K562 (cell line): Measurements from ENCODE around the gene PRKCE. TPM values are rescaled to one million over a fixed set of nuclear protein-coding genes. Genes with fewer than 3 reads are reported as not detected.
A peak's percentile ranks its signal among the peaks of the same experiment; 100 is the strongest.

ENCODE experiments used
- ATAC-seq: fragments of 200-7000 bp; cut with Tn5 transposase; 3 replicates; pipeline ENCODE4 v1.9.1; 2020; ENCODE audit warnings: moderate library complexity
- BruUV-seq: library from RNA; stranded (reverse); fragments of 400-500 nt; replicated peaks from 2 replicates; lab custom pipeline; 2021; lab: Mats Ljungman, UMichigan
- CTCF ChIA-PET: fragments of 300-600 bp; formaldehyde crosslinking; extraction: SDS; loops from one replicate; lab custom pipeline; 2021; ENCODE audit warnings: low intra/inter-chr PET ratio; lab: Yijun Ruan, JAX
- POLR2A ChIA-PET: fragments of 300-600, 350-650 bp; sonication (Branson Sonifier 250); formaldehyde crosslinking; extraction: SDS; loops from one replicate; lab custom pipeline; 2021; ENCODE audit warnings: antibody characterized with exemption, inconsistent platforms; lab: Yijun Ruan, JAX
- DNase-seq, 4 experiments: peaks; one replicate each; pipeline versions ENCODE4 v3.0.0 to v3.0.0-alpha.2; 2011 to 2018; ENCODE audit warnings: low spot score in 3 of 4, mixed read lengths in 3 of 4; ENCODE audit errors: extremely low read depth in 1 of 4
- FAIRE-seq: peaks from 2 replicates; lab custom pipeline; 2011; peaks lifted over from hg19 to GRCh38; lab: Jason Lieb, UNC
- H2AFZ ChIP-seq: 2 replicates; pipeline ENCODE4 v1.6.0; 2011; ENCODE audit warnings: low read depth, low read length, control low read depth, inconsistent platforms
- H3K27ac ChIP-seq: fragments of 200-600 bp; 3 replicates; pipeline ENCODE4 v1.8.0; 2011; ENCODE audit warnings: low read depth, mild to moderate bottlenecking, control low read depth, inconsistent platforms, low read length, moderate library complexity, mixed read lengths; ENCODE audit errors: extremely low read depth
- H3K27me3 ChIP-seq, 2 experiments: fragments of 300-600 bp in 1 of 2; 2 replicates in 1 of 2; 3 replicates in 1 of 2; pipeline versions ENCODE4 v1.6.0 to v1.8.0; 2011; ENCODE audit warnings: inconsistent platforms in 2 of 2, low read length in 2 of 2, mild to moderate bottlenecking in 1 of 2, mixed read lengths in 1 of 2, moderate library complexity in 1 of 2; ENCODE audit not compliant: control insufficient read depth in 2 of 2, insufficient read depth in 2 of 2
- H3K36me3 ChIP-seq: fragments of 300-600 bp; 3 replicates; pipeline ENCODE4 v1.8.0; 2011; ENCODE audit warnings: mild to moderate bottlenecking, low read length, inconsistent platforms; ENCODE audit not compliant: control insufficient read depth, insufficient read depth
- H3K4me1 ChIP-seq, 2 experiments: fragments of 200-600 bp in 1 of 2; replicated peaks in 1 of 2; 2 replicates in 1 of 2; 3 replicates in 1 of 2; pipeline versions ENCODE4 v1.5.1 to v1.8.0; 2011; ENCODE audit warnings: inconsistent platforms in 2 of 2, low read length in 2 of 2, mild to moderate bottlenecking in 1 of 2, mixed read lengths in 1 of 2, moderate library complexity in 1 of 2; ENCODE audit not compliant: control insufficient read depth in 2 of 2, insufficient read depth in 2 of 2
- H3K4me2 ChIP-seq: 2 replicates; pipeline ENCODE4 v1.6.1; 2011; ENCODE audit warnings: low read length, control low read depth, inconsistent platforms, mixed read lengths; ENCODE audit not compliant: insufficient read depth
- H3K4me3 ChIP-seq: fragments of 200-600 bp; sonication (generic), shearing (Covaris generic); 2 replicates; pipeline ENCODE4 v1.5.1; 2016; ENCODE audit warnings: control low read depth, inconsistent platforms
- H3K79me2 ChIP-seq: fragments of 200-600 bp; 3 replicates; pipeline ENCODE4 v1.8.0; 2011; ENCODE audit warnings: low read length, inconsistent platforms; ENCODE audit not compliant: control insufficient read depth, insufficient read depth
- H3K9ac ChIP-seq, 2 experiments: 2 replicates each; pipeline versions ENCODE4 v1.6.0 to v1.6.1; 2011; ENCODE audit warnings: low read depth in 2 of 2, low read length in 2 of 2, control low read depth in 1 of 2, inconsistent platforms in 1 of 2, mild to moderate bottlenecking in 1 of 2, mixed read lengths in 1 of 2; ENCODE audit not compliant: insufficient read depth in 1 of 2
- H3K9me1 ChIP-seq: one replicate; pipeline ENCODE4 v1.6.0; 2011; ENCODE audit warnings: inconsistent platforms, mild to moderate bottlenecking, low read length, moderate library complexity; ENCODE audit not compliant: control insufficient read depth, insufficient read depth
- H3K9me3 ChIP-seq: replicated peaks from 2 replicates; pipeline ENCODE4 v1.5.1; 2011; ENCODE audit warnings: low read depth, low read length, inconsistent platforms; ENCODE audit not compliant: control insufficient read depth, insufficient read depth
- H4K20me1 ChIP-seq: replicated peaks from 2 replicates; pipeline ENCODE4 v1.6.1; 2011; ENCODE audit warnings: low read length, inconsistent platforms, mixed read lengths; ENCODE audit not compliant: control insufficient read depth, insufficient read depth
- JUNB ChIP-seq: fragments of 450-650 bp; formaldehyde crosslinking; conservative IDR thresholded peaks from 2 replicates; pipeline ENCODE4 v1.4.0; 2020; ENCODE audit warnings: mild to moderate bottlenecking
- SPI1 ChIP-seq: IDR thresholded peaks from 2 replicates; pipeline ENCODE4 v1.6.1; 2011; ENCODE audit warnings: low read depth, low read length, control low read depth, borderline replicate concordance
- ZZZ3 ChIP-seq: fragments of 450-650 bp; IDR thresholded peaks from 2 replicates; pipeline ENCODE4 v1.6.1; 2016; ENCODE audit warnings: antibody characterized with exemption, mild to moderate bottlenecking, moderate library complexity
- WGBS: fragments of 100-300 bp; shearing (Covaris generic); methylation state at CpG from one replicate; pipeline ENCODE4 v1.1.6; 2016; ENCODE audit warnings: low coverage, mixed read lengths; ENCODE audit not compliant: insufficient coverage; ENCODE audit errors: missing lambda C conversion rate; 5-methylcytosine and 5-hydroxymethylcytosine counted together
- in situ Hi-C: fragments of 300-500 bp; cut with MboI; formaldehyde crosslinking; loops from 4 replicates; pipeline ENCODE4 v1.15.0; 2018; ENCODE audit warnings: inconsistent platforms, mixed read lengths
- intact Hi-C: fragments of 100-400 bp; cut with micrococcal nuclease; formaldehyde crosslinking; loops from 2 replicates; pipeline ENCODE4 v1.14.2; 2022
- polyA plus RNA-seq, 8 experiments: library from polyadenylated mRNA; depleted of rRNA in 4 of 8; stranded (reverse) in 5 of 8; unstranded in 3 of 8; fragments of >200 nt; fragmentation: Nextera tagmentation in 2 of 8; fragmentation: Illumina TruSeq in 1 of 8; extraction: Ambion mirVana in 2 of 8; extraction: Trizol in 1 of 8; gene quantifications; 2 replicates each; pipeline versions ENCODE4 v1.2.1 to v1.2.3, GENCODE V29; 2011 to 2014; ENCODE audit warnings: inconsistent platforms in 1 of 8, missing spikeins in 1 of 8
- total RNA-seq, 7 experiments: library from RNA; depleted of rRNA in 6 of 7; stranded (reverse); fragments of >200 nt in 6 of 7; fragmentation: Illumina TruSeq in 2 of 7; extraction: Trizol in 2 of 7; gene quantifications; 2 replicates each; pipeline versions ENCODE4 v1.2.1 to v1.2.3, GENCODE V29; 2011 to 2021; ENCODE audit warnings: low replicate concordance in 1 of 7
- TF ChIP-seq, protein P1 (sequence below): IDR thresholded peaks from 2 replicates; pipeline ENCODE4 v1.6.1; 2011; ENCODE audit not compliant: insufficient read length; ENCODE audit errors: extremely low read depth
- TF ChIP-seq, protein P2 (sequence below), 2 experiments: fragments of 450-650 bp in 1 of 2; sonication (generic) in 1 of 2; formaldehyde crosslinking in 1 of 2; IDR thresholded peaks; 2 replicates each; pipeline versions ENCODE4 v1.7.1 to v1.9.0; 2016 to 2022; ENCODE audit warnings: inconsistent platforms in 1 of 2, mild to moderate bottlenecking in 1 of 2, missing genetic modification reagents in 1 of 2

PRKCE gene
- total and polyA plus RNA-seq, 9 of the 15 experiments (the other 6 are each of a cell fraction or from before 2014, with no cell fraction given): 0.06 to 1.0 (median 0.22) TPM; not detected in 1

DNA sequence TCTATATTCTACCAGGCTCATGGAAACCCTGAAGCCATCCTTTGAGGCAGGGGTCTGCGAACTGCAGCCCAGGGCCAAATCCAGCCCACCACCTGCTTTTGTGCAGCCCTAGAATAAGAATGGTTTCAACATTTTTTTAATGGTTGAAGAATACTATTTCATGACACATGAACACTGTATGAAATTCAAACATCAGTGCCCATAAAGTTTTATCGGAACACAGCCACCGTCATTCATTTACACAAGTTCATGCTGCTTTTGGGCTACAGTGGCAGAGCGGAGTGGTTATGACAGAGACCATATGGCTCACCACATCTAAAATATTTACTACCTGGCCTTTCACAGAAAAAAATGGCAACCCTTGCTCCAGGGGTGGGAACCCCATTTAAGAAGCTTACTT, 521.6 kb downstream of the PRKCE start:
- Histone ChIP-seq H3K9me3 (no peaks in the 10 kb centered on the region), H3K4me1 (peaks cover 0 to 5% of the 10 kb centered on the region in 2 experiments; a peak in 2 of 5 replicates), H3K27me3 (peaks cover 0 to 20% of the 10 kb centered on the region in 2 experiments; a peak in 4 of 5 replicates), H3K36me3 (no peaks in the 10 kb centered on the region), H4K20me1 (no peaks in the 10 kb centered on the region; the same call in 1 of the 2 replicates), H3K79me2 (no peaks in the 10 kb centered on the region), H3K27ac (no peak overlapping the region), H2AFZ (no peak overlapping the region), H3K9me1 (no peaks in the 10 kb centered on the region)
- BruUV-seq: no TSS peak
- 50% methylated on average over 4 of the region's 4 CpGs for WGBS
- no peak for DNase-seq
- CTCF ChIA-PET: no interaction called here
- POLR2A ChIA-PET: interaction anchor here (0.6 to 1.7 kb wide), 3 partner anchors 11 to 106 kb away, joined by 3 to 4 read pairs (median 3); no protein-coding TSS in a partner anchor
- ATAC-seq: no peak
- no peak for FAIRE-seq
- intact Hi-C loops: no loop called here
- TF ChIP-seq SPI1: no peak
- TF ChIP-seq, protein P1, sequence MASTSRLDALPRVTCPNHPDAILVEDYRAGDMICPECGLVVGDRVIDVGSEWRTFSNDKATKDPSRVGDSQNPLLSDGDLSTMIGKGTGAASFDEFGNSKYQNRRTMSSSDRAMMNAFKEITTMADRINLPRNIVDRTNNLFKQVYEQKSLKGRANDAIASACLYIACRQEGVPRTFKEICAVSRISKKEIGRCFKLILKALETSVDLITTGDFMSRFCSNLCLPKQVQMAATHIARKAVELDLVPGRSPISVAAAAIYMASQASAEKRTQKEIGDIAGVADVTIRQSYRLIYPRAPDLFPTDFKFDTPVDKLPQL: no peak
- TF ChIP-seq, protein P2, sequence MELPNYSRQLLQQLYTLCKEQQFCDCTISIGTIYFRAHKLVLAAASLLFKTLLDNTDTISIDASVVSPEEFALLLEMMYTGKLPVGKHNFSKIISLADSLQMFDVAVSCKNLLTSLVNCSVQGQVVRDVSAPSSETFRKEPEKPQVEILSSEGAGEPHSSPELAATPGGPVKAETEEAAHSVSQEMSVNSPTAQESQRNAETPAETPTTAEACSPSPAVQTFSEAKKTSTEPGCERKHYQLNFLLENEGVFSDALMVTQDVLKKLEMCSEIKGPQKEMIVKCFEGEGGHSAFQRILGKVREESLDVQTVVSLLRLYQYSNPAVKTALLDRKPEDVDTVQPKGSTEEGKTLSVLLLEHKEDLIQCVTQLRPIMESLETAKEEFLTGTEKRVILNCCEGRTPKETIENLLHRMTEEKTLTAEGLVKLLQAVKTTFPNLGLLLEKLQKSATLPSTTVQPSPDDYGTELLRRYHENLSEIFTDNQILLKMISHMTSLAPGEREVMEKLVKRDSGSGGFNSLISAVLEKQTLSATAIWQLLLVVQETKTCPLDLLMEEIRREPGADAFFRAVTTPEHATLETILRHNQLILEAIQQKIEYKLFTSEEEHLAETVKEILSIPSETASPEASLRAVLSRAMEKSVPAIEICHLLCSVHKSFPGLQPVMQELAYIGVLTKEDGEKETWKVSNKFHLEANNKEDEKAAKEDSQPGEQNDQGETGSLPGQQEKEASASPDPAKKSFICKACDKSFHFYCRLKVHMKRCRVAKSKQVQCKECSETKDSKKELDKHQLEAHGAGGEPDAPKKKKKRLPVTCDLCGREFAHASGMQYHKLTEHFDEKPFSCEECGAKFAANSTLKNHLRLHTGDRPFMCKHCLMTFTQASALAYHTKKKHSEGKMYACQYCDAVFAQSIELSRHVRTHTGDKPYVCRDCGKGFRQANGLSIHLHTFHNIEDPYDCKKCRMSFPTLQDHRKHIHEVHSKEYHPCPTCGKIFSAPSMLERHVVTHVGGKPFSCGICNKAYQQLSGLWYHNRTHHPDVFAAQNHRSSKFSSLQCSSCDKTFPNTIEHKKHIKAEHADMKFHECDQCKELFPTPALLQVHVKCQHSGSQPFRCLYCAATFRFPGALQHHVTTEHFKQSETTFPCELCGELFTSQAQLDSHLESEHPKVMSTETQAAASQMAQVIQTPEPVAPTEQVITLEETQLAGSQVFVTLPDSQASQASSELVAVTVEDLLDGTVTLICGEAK (IDR thresholded peaks at IDR 0.05): peak; percentile 84
- TF ChIP-seq, protein P2 (CRISPR knock-in tag; IDR thresholded peaks at IDR 0.05): peak; percentile 31; the same call in 1 of the 2 replicates
- no peak for TF ChIP-seq JUNB (CRISPR knock-in tag)
- TF ChIP-seq ZZZ3: no peak
- TF ChIP-seq, all 486 proteins: peak for 1
- Histone ChIP-seq H3K4me3 (no peak overlapping the region), H3K9ac (no peak overlapping the region), H3K4me2 (no peak overlapping the region)
- in situ Hi-C loops: no loop called here
